GM12878 (cell line): ENCODE measurements around the gene RBMS1. TPM values are rescaled to one million over a fixed set of nuclear protein-coding genes. Genes with fewer than 3 reads are reported as not detected.

Source experiments
- ATAC-seq: fragments of 200-7000 bp; cut with Tn5 transposase; 3 replicates; pipeline ENCODE4 v1.9.1; 2020; ENCODE audit warnings: mild to moderate bottlenecking, moderate library complexity
- BruUV-seq: library from RNA; stranded (reverse); fragments of 400-500 nt; replicated peaks from 2 replicates; lab custom pipeline; 2021; lab: Mats Ljungman, UMichigan
- CTCF ChIA-PET: fragments of 300-600 bp; sonication (Branson Sonifier 250); formaldehyde crosslinking; extraction: SDS; loops from one replicate; lab custom pipeline; 2021; ENCODE audit warnings: inconsistent platforms; lab: Yijun Ruan, JAX
- POLR2A ChIA-PET: fragments of 350-600 bp; formaldehyde crosslinking; extraction: SDS; loops from one replicate; lab custom pipeline; 2021; ENCODE audit warnings: inconsistent platforms; lab: Charles Lee
- RAD21 ChIA-PET: fragments of 300-600 bp; sonication (Branson Sonifier 250); formaldehyde crosslinking; loops from one replicate; lab custom pipeline; 2023; ENCODE audit warnings: antibody characterized with exemption; ENCODE audit not compliant: unreplicated experiment; lab: Charles Lee
- SMC1A ChIA-PET: fragments of 300-600 bp; sonication (Branson Sonifier 250); formaldehyde crosslinking; loops from one replicate; lab custom pipeline; 2023; ENCODE audit not compliant: unreplicated experiment, uncharacterized antibody; lab: Charles Lee
- DNase-seq: peaks from one replicate; pipeline ENCODE4 v3.0.0-alpha.2; 2011; ENCODE audit warnings: low read depth, low spot score
- FAIRE-seq: peaks from 3 replicates; lab custom pipeline; 2011; peaks lifted over from hg19 to GRCh38; lab: Jason Lieb, UNC
- H2AFZ ChIP-seq: 2 replicates; pipeline ENCODE4 v1.6.0; 2011; ENCODE audit warnings: low read depth, low read length, control low read depth; ENCODE audit not compliant: control insufficient read depth
- H3K27ac ChIP-seq: 2 replicates; pipeline ENCODE4 v1.5.1; 2011; ENCODE audit warnings: control low read depth; ENCODE audit not compliant: control insufficient read depth, insufficient read depth
- H3K27me3 ChIP-seq, 2 experiments: replicated peaks in 1 of 2; 2 replicates each; pipeline versions ENCODE4 v1.6.0 to v1.6.1; 2011; ENCODE audit warnings: low read length in 1 of 2; ENCODE audit not compliant: control insufficient read depth in 2 of 2, insufficient read depth in 2 of 2
- H3K36me3 ChIP-seq, 2 experiments: 2 replicates each; pipeline ENCODE4 v1.5.1; 2011; ENCODE audit warnings: low read length in 1 of 2; ENCODE audit not compliant: control insufficient read depth in 2 of 2, insufficient read depth in 2 of 2
- H3K4me1 ChIP-seq: 2 replicates; pipeline ENCODE4 v1.6.1; 2011; ENCODE audit warnings: mild to moderate bottlenecking, low read length, moderate library complexity, mixed read lengths; ENCODE audit not compliant: control insufficient read depth, insufficient read depth
- H3K4me2 ChIP-seq: 2 replicates; pipeline ENCODE4 v1.6.0; 2011; ENCODE audit warnings: control low read depth; ENCODE audit not compliant: control insufficient read depth, insufficient read depth
- H3K4me3 ChIP-seq: fragments of 200-600 bp; sonication (generic); 2 replicates; pipeline ENCODE4 v1.5.1; 2016
- H3K79me2 ChIP-seq: 2 replicates; pipeline ENCODE4 v1.6.0; 2011; ENCODE audit warnings: low read length; ENCODE audit not compliant: control insufficient read depth, insufficient read depth
- H3K9ac ChIP-seq: 2 replicates; pipeline ENCODE4 v1.8.0; 2011; ENCODE audit warnings: low read length, control low read depth, mixed read lengths; ENCODE audit not compliant: control insufficient read depth, insufficient read depth
- H3K9me3 ChIP-seq: replicated peaks from 3 replicates; pipeline ENCODE4 v1.5.1; 2011; ENCODE audit warnings: mild to moderate bottlenecking, low read length; ENCODE audit not compliant: control insufficient read depth, insufficient read depth
- H4K20me1 ChIP-seq: 2 replicates; pipeline ENCODE4 v1.6.0; 2011; ENCODE audit not compliant: control insufficient read depth, insufficient read depth
- ATF2 ChIP-seq: IDR thresholded peaks from 2 replicates; pipeline ENCODE4 v1.6.1; 2012; ENCODE audit warnings: low read length, inconsistent platforms
- BHLHE40 ChIP-seq, 2 experiments: fragments of 450-650 bp in 1 of 2; IDR thresholded peaks; 2 replicates each; pipeline ENCODE4 v1.6.1; 2011 to 2017; ENCODE audit warnings: low read depth in 2 of 2, borderline replicate concordance in 1 of 2, improper control_type of control experiment in 1 of 2, low read length in 1 of 2, mild to moderate bottlenecking in 1 of 2
- CBX3 ChIP-seq: fragments of 200-600 bp; sonication (generic); IDR thresholded peaks from 2 replicates; pipeline ENCODE4 v1.6.1; 2016; ENCODE audit warnings: low read depth, borderline replicate concordance
- ESRRA ChIP-seq: IDR thresholded peaks from 2 replicates; pipeline ENCODE4 v1.6.1; 2012; ENCODE audit warnings: mild to moderate bottlenecking, low read length, improper control_type of control experiment
- HCFC1 ChIP-seq: fragments of 150-350 bp; IDR thresholded peaks from 2 replicates; pipeline ENCODE4 v1.6.1; 2014; ENCODE audit warnings: low read length
- HDAC2 ChIP-seq: fragments of 200-600 bp; sonication (generic); IDR thresholded peaks from 2 replicates; pipeline ENCODE4 v1.6.1; 2017
- RBBP5 ChIP-seq: fragments of 200-600 bp; sonication (generic); conservative IDR thresholded peaks from 2 replicates; pipeline ENCODE4 v1.6.1; 2016
- SMAD1 ChIP-seq: fragments of 450-650 bp; IDR thresholded peaks from 2 replicates; pipeline ENCODE4 v1.6.1; 2018; ENCODE audit warnings: mild to moderate bottlenecking, low read depth; ENCODE audit not compliant: partially characterized antibody
- STAT1 ChIP-seq: fragments of 450-650 bp; conservative IDR thresholded peaks from 2 replicates; pipeline ENCODE4 v1.6.1; 2014; ENCODE audit warnings: antibody characterized with exemption, mild to moderate bottlenecking
- ZBTB11 ChIP-seq: fragments of 450-650 bp; formaldehyde crosslinking; IDR thresholded peaks from 2 replicates; pipeline ENCODE4 v1.5.0; 2022; ENCODE audit warnings: mild to moderate bottlenecking, missing genetic modification characterization
- ZSCAN29 ChIP-seq: fragments of 450-650 bp; IDR thresholded peaks from 2 replicates; pipeline ENCODE4 v1.6.1; 2017; ENCODE audit warnings: mild to moderate bottlenecking, moderate library complexity
- WGBS: methylation state at CpG from one replicate; pipeline ENCODE4 v1.1.6; 2016; ENCODE audit warnings: low lambda C conversion rate; ENCODE audit not compliant: insufficient replicate concordance, insufficient coverage; ENCODE audit errors: missing lambda C conversion rate; 5-methylcytosine and 5-hydroxymethylcytosine counted together
- in situ Hi-C: fragments of 300-500 bp; cut with MboI; formaldehyde crosslinking; loops from 9 replicates; pipeline ENCODE4 v1.14.3; 2018; ENCODE audit warnings: mixed read lengths
- intact Hi-C: fragments of 100-400 bp; cut with micrococcal nuclease; formaldehyde crosslinking; loops from one replicate; pipeline ENCODE4 v1.14.2; 2022; ENCODE audit not compliant: unreplicated experiment
- polyA plus RNA-seq, 11 experiments: library from polyadenylated mRNA; depleted of rRNA in 4 of 11; unstranded in 6 of 11; stranded (reverse) in 5 of 11; fragments of >200 nt; fragmentation: Nextera tagmentation in 4 of 11; fragmentation: Illumina TruSeq in 1 of 11; extraction: Ambion mirVana in 4 of 11; extraction: Trizol in 1 of 11; gene quantifications; 1 replicate in 1 of 11; 2 replicates in 10 of 11; pipeline versions ENCODE4 v1.2.1 to v1.2.3, GENCODE V29; 2011 to 2016; ENCODE audit warnings: inconsistent platforms in 2 of 11, missing spikeins in 2 of 11, low read depth in 1 of 11
- total RNA-seq, 4 experiments: library from RNA; depleted of rRNA in 3 of 4; stranded (reverse); fragments of >200 nt in 3 of 4; fragmentation: Illumina TruSeq in 1 of 4; extraction: Trizol in 1 of 4; gene quantifications; 2 replicates each; pipeline versions ENCODE4 v1.2.1 to v1.2.3, GENCODE V29; 2013 to 2021
- TF ChIP-seq, protein P1 (sequence below): fragments of 450-650 bp; IDR thresholded peaks from 2 replicates; pipeline ENCODE4 v1.6.1; 2017; ENCODE audit warnings: mild to moderate bottlenecking, moderate library complexity
- TF ChIP-seq, protein P2 (sequence below): IDR thresholded peaks from 2 replicates; pipeline ENCODE4 v1.6.1; 2011; ENCODE audit warnings: mild to moderate bottlenecking, low read depth, low read length, moderate library complexity; ENCODE audit not compliant: insufficient replicate concordance

Gene RBMS1
- total and polyA plus RNA-seq, 10 of the 15 experiments (the other 5 are each of a cell fraction or from before 2014, with no cell fraction given): 0.04 to 0.31 (median 0.17) TPM; not detected in 1

DNA sequence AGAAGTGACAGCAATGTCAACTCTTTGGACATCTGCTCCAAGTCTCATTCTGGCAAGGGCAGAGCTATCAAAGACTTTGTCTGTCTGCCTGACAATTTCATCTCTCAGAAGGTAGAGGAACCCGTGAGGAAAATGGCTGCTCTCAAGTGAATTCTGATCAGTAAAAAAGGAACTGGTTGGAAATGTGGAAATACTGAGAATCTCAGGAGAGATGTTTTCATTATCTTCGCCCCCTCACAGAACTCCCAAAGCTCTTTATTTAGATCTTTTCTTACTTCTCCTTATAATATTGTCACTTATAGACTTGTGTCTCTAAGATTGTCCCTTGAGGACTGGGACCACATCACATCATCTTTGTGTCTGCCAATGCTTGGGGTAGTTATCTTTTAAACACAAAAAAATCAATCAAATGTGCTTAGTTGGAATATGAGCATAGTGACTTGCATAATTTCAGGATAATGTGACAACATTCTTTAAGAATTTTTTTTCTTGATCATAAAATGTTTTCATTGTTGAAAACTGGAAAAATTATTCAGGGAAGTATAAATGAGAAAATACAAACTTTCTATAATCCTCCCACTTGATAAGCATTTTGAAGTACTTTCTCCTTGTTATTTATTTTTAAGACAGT lies 225.3 kb downstream of the RBMS1 start:
- FAIRE-seq (no peak), DNase-seq (no peak), ATAC-seq (no peak)
- ChIA-PET RAD21 (no interaction called here), CTCF (interaction anchor here (0.8 kb wide), 1 partner anchor 13 kb away, joined by 3 read pairs; no protein-coding TSS in a partner anchor), POLR2A (no interaction called here), SMC1A (no interaction called here)
- in situ Hi-C loops (no loop called here), intact Hi-C loops (loop anchor here (5.0 kb wide), 1 partner anchor 156 kb away; no protein-coding TSS in a partner anchor)
- Histone ChIP-seq H3K27ac (no peak overlapping the region), H2AFZ (no peak overlapping the region), H3K4me3 (no peak overlapping the region), H3K4me1 (peaks cover 3% of the 10 kb centered on the region), H3K36me3 (no peaks in the 10 kb centered on the region), H3K9me3 (no peaks in the 10 kb centered on the region), H4K20me1 (no peaks in the 10 kb centered on the region), H3K79me2 (no peaks in the 10 kb centered on the region), H3K27me3 (peaks cover 2 to 5% of the 10 kb centered on the region in 2 experiments; a peak in 2 of 4 replicates), H3K9ac (no peak overlapping the region), H3K4me2 (no peak overlapping the region)
- WGBS: 57% methylated on average over 2 of the region's 2 CpGs
- no TSS peak for BruUV-seq
- TF ChIP-seq STAT1: no peak
- no peak for TF ChIP-seq ZBTB11 (CRISPR knock-in tag)
- no peak for TF ChIP-seq RBBP5
- TF ChIP-seq ZSCAN29: no peak
- no peak for TF ChIP-seq CBX3
- no peak for TF ChIP-seq SMAD1
- TF ChIP-seq ATF2: no peak
- TF ChIP-seq, protein P1, sequence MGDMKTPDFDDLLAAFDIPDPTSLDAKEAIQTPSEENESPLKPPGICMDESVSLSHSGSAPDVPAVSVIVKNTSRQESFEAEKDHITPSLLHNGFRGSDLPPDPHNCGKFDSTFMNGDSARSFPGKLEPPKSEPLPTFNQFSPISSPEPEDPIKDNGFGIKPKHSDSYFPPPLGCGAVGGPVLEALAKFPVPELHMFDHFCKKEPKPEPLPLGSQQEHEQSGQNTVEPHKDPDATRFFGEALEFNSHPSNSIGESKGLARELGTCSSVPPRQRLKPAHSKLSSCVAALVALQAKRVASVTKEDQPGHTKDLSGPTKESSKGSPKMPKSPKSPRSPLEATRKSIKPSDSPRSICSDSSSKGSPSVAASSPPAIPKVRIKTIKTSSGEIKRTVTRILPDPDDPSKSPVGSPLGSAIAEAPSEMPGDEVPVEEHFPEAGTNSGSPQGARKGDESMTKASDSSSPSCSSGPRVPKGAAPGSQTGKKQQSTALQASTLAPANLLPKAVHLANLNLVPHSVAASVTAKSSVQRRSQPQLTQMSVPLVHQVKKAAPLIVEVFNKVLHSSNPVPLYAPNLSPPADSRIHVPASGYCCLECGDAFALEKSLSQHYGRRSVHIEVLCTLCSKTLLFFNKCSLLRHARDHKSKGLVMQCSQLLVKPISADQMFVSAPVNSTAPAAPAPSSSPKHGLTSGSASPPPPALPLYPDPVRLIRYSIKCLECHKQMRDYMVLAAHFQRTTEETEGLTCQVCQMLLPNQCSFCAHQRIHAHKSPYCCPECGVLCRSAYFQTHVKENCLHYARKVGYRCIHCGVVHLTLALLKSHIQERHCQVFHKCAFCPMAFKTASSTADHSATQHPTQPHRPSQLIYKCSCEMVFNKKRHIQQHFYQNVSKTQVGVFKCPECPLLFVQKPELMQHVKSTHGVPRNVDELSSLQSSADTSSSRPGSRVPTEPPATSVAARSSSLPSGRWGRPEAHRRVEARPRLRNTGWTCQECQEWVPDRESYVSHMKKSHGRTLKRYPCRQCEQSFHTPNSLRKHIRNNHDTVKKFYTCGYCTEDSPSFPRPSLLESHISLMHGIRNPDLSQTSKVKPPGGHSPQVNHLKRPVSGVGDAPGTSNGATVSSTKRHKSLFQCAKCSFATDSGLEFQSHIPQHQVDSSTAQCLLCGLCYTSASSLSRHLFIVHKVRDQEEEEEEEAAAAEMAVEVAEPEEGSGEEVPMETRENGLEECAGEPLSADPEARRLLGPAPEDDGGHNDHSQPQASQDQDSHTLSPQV: no peak
- no peak for TF ChIP-seq HDAC2
- no peak for TF ChIP-seq HCFC1
- TF ChIP-seq BHLHE40 (IDR thresholded peaks at IDR 0.05; ENCODE audit: borderline replicate concordance in 1 of 2, low read depth in 2 of 2, low read length in 1 of 2): no peak
- TF ChIP-seq, protein P2, sequence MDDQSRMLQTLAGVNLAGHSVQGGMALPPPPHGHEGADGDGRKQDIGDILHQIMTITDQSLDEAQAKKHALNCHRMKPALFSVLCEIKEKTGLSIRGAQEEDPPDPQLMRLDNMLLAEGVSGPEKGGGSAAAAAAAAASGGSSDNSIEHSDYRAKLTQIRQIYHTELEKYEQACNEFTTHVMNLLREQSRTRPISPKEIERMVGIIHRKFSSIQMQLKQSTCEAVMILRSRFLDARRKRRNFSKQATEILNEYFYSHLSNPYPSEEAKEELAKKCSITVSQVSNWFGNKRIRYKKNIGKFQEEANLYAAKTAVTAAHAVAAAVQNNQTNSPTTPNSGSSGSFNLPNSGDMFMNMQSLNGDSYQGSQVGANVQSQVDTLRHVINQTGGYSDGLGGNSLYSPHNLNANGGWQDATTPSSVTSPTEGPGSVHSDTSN: no peak
- no peak for TF ChIP-seq ESRRA
